HTERT RPE-1 (cell line): ENCODE data around the gene TNNC1.

Source experiments
- in situ Hi-C: fragments of 300-500 bp; cut with MboI; formaldehyde crosslinking; loops from 4 replicates; pipeline ENCODE4 v1.14.3; 2020; ENCODE audit warnings: low sequenced_read_pairs

TNNC1 gene

DNA sequence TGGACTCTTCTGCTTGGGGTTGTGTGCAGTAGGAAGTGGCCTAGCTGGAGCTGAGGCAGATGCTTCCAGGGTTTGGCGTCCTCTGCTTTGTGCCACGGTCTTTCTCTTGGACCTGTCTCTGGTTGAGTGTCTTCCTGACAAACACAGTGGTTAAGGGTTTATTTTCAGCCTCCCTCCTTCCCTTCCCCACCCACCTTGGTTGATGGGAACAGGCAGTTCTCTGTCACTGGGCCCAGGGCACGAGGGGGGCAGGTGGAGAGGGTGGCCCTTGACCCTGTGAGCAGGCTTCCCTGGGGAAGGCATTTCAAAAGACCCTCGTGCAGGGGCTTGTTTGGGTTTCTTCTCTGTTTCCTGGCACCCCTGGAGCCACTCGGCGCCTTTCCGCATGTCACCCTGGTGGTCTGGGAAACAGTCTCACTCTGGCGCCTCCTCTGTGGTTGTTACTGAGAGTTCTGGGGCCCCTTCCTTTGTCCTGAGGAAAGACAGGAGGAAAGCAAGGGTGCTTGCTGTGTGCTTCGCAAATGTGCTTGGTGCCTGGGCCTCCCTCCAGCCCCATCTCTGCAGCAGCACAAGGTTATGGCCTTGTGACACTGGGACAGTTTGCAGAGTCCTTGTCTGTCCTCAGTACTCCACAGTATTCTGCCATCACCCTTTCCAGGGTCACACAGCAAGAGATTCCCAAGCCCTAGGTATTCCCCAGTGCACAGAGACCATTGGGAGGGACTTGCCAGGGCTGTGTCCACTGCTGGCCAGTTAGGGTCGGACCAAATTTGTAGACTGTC is 31.0 kb upstream of the TNNC1 start:
- in situ Hi-C loops, result no loop called here

DNA sequence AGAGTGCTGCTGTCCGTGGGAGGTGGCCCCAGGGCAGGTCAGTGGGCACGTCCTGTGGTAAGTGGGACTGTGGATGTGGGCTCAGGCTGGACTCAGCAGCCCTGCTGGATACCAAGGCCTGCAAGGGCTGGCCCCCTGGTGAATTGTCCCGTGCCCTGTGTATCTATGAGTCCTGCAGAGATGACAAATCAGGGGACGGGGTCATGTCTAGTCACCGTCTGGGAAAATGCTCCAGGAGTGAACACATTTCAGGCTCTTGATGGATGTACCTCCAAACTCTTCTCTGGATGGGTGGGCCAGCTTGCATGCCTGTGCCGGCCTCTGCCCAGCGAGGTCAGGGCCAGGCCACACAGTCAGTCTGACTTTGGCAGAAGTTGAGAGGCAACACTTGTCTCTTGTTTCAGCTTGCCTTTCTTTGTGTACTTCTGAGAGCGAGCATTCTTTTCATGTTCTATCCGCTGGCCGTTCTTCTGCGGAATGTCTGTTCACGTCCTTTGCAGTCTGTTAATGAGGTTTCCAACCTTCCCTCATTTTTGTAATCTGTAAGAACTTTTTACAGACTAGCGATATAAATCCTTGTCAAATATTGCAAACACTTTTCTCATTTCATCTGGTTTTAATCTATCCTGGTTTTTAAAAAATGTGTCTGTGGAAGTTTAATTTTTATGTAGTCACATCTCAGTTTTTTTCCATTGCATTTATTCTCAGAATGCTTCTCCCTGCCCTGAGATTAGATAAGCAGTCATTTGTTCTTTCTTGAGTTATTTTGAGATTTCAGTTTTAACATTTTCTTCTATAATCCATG is 29.9 kb upstream of the TNNC1 start:
- in situ Hi-C loops, result no loop called here

- in situ Hi-C loops, result no loop called here
Observed at GRCh38 chr3:52483081-52483480, 29.2 kb upstream of the TNNC1 start.

- in situ Hi-C loops, result no loop called here
Observed at GRCh38 chr3:52481819-52482521, 28.1 kb upstream of the TNNC1 start.

DNA sequence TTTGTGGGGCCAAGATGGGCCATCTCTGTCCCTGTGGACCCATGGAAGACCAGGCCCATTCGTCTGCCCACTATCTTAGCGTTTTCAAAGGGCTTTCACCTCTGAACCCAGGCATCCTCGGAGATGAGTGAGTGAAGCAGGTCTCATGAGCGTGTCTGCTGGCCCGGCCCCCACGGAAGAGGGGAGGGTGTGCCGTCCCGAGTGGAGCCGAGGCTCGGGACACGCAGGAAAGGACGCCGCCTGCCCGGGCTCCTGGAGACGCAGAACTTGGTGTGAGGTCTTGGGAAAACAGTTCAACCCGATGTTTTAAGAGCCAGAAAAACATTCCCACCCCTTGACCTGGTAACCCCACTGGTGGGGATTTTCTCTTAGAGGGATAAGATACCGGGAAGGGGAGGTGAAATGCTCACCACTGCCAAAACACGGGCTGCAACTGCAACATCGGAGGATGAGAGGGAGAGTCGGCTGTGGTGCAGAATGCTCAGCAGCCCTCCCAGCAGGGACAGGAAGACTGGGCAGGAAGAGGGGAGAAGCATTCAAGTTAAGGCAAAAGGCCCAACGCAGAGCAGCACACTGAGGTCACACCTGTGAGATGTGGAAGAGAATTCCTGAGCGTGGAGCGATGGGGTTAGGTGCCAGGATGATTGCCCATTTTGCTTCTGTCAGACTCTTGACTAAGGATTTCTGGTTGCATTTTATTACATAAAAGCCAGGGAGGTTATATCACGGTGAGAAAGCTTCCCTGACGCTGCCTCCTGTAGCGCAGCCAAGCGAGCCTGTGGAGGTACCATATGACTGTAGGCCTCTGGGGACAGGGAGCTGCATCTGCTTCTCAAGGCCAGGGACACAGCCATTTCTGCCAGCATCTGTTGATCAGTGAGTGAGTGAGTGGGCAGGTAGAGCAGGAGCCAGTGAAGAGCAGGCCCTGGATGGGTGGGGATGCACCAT is 27.2 kb upstream of the TNNC1 start:
- in situ Hi-C loops, result no loop called here

GRCh38 chr3:52479877-52480575 is 26.2 kb upstream of the TNNC1 start:
- in situ Hi-C loops, result no loop called here

DNA sequence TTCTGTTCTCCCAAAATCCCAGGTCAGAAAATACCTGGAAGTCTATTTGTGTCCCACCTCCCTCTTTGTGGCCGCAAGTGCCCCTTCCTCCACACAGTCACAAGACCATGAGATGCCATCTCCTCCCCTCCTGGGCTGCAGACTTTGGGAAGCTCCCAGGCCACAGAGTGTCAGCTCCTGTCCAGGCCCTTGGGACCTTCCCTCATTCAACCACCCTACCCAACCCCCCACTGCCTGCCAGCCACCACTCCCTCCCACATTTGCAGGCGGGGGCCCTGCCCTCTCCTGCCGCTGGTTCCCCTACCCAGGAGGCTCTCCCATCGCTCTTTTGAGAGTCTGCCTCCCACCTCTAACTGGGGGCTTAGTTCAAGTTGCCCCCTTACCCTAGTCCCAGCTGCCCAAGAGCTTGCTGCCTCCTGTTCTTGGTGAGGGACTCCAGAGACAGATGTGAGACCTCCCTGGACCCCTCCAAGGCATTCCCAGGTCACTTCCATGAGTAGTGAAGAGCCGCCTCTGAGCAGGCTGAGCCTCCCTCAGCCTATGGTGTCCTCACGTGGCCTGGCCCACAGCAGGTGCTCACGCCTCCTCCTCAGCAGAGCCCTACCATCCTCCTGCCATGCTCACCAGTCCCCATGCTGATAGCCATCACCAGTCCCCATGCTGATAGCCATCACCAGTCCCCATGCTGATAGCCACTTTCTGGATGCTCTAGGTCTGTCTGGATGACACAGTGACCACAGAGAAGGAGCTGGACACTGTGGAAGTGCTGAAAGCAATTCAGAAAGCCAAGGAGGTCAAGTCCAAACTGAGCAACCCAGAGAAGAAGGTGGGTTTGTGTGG is 25.4 kb upstream of the TNNC1 start:
- in situ Hi-C loops, result no loop called here

GRCh38 chr3:52477796-52478095 is 23.9 kb upstream of the TNNC1 start:
- in situ Hi-C loops, result no loop called here

DNA sequence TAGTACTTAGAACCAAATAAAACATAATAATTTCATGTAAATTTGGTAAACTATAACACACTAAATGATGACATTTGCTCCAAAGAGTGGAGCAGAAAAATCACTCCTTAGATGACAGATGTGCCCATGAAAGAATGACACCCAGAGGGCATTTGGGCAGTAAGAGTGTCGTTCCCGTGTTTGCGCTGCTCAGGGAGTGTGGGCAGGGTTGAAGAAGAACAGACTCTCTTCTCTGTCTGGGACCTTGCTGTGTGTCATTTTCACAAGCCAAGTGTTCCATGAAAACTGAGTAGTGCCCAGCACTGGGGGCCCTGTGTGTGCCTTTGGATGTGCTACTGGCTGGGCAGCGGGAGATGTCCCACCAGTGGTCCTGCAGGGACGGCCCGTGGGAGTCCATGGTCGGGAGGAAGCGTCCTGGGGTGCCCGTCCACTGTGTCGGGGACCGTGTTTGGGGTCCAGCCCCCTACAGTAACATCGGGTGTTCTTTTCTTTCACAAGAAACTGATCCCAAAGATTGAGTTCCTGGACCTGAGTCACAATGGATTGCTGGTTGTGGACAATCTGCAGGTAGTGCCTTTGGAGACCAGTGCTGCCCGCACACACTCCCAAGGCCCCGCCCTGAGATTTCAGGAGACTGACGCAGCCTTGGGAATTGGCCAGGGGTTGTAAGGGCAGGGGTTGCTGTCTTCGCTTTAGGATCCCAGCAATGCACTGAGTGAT is 23.4 kb upstream of the TNNC1 start:
- in situ Hi-C loops, result no loop called here

- in situ Hi-C loops, result no loop called here
Observed at GRCh38 chr3:52473026-52473425, 19.2 kb upstream of the TNNC1 start.

DNA sequence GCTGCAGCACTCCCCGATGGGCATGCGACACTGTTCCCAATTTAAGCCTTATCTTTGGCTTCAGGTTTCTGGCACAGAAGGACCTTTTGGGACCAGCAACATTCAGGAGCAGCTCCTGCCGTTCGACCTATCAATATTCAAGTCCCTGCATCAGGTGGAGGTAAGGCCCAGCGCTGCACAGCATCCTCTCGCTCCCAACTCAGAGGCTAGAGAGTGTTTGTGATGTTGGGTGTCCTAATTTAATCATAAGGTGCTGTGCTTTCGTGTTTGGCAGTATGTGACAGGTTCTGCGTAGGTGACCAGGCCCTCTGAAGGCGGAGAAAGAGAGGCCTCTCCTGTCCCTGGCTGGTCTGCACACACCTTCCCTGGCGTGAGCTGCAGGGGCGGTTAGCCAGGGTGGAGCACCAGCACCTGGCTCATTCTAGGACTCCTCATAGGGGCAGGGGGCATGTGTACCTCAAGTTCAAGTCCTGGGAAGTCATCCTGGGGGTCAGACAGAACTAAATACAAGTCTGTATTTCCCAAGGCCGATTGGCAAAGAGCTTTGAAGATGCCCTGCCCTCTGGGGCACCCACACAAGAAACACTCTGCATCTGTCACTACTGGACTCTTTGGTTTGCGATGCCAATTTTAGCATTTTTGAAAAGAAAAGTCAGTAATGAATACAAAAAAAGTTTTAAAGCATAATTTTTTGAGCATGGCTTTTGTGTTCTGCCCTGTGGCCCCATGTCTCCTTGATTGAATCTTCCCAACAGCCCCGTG is 18.6 kb upstream of the TNNC1 start:
- in situ Hi-C loops, result no loop called here

DNA sequence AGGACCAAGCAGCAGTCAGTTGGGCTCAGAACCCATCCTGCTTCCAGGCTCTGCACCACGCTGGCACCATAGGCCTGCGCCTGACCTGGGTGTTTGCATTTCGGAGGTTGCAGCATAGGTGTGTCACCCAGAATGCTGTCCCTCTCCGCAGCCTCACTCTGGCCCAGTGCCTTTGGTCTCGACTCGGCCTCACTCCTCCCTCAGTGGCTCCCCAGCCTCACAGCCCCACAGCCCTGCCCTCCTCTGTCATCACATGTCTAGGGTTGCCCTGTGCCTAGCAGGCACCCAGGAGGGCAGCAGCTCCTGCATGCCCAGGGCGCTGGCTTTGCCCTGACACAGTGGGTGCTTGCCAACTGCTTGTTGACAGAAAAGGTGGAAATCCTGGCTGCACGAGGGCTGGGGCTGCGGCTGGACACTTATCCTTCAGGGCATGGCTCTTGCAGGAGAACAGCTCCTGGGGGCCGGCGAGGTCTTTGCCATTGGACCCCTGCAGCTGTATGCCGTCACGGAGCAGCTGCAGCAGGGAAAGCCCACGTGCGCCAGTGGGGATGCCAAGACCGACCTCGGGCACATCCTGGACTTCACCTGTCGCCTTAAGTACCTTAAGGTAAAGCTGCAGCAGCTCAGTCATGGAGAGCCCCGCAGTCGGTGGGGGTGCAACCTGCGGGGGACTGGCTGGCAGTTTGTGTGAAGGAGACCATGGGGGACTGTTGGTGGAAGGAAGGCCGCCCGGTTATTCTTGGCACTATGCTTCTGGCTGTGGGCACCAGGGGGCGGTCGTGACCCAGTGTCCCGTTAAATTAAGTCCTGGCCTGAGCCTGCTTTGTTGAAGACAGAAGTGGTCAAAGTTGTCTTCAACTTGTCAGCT is 17.8 kb upstream of the TNNC1 start:
- in situ Hi-C loops, result no loop called here

DNA sequence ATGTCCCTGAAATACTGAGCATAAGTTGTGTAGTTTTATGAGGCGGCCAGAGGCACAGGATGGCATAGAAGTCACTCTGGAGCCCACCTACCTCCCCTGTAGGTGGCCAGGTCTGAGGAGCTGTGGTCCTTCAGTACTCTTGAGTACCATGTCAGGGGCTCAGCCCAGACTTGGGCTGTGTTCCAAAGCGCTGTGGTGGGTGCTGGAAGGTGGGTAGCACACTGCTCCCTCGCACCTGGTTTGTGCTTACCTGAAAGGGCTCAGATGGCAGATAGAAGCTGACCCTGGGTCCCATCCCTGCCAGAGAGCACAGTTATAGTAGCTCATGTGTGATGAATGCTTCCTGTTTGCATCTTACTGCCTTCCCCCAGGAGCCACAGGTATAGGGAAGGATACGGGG is 17.1 kb upstream of the TNNC1 start:
- in situ Hi-C loops, result no loop called here

DNA sequence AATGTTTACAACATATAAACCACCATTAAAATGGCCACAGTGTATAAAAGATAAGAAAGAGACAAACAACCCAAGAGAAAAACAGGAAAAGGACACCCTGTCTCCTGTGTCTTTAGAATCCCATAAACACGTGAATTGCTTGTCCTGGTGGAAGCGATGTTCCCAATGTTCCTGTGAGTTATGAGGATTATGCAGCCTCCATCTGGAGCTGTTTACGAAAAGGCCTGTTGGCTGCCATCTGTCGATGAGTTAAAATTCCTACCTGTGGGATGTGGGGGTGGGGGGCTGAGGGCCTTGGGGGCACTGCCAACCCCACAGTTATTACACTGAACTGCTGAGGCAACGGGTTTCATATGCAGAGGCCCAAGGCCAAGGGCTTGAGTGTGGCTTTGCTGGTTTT is 15.2 kb upstream of the TNNC1 start:
- in situ Hi-C loops, result no loop called here

- in situ Hi-C loops, result no loop called here
Observed at GRCh38 chr3:52468336-52468735, 14.5 kb upstream of the TNNC1 start.

- in situ Hi-C loops, result no loop called here
Observed at GRCh38 chr3:52463416-52463815, 9.6 kb upstream of the TNNC1 start.

- in situ Hi-C loops, result no loop called here
Observed at GRCh38 chr3:52461874-52462273, 8.0 kb upstream of the TNNC1 start.
